T-helper 22 cell (primary cell): ENCODE results near the gene ANO10.

Source experiments
- DNase-seq: peaks from one replicate; pipeline ENCODE4 v3.0.0-alpha.2; 2020; ENCODE audit warnings: low read depth

Gene ANO10

DNA sequence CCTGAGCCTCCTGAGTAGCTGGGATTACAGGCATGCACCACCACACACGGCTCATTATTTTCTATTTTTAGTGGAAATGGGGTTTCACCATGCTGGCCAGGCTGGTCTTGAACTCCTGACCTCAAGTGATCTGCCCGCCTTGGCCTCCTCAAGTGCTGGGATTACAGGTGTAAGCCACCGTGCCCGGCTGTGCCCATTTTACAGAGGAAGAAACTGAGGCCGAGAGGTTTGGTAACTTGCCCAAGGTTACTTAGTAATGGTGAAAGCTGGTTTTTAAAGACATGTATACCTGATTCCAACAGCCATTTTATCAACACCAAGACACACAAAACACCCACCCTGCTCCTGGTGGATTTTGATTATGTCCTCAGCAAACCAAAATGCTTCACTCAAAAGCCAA lies 206.7 kb downstream of the ANO10 start:
- no peak for DNase-seq

GRCh38 chr3:43413676-43414368 lies 208.0 kb downstream of the ANO10 start:
- no peak for DNase-seq

DNA sequence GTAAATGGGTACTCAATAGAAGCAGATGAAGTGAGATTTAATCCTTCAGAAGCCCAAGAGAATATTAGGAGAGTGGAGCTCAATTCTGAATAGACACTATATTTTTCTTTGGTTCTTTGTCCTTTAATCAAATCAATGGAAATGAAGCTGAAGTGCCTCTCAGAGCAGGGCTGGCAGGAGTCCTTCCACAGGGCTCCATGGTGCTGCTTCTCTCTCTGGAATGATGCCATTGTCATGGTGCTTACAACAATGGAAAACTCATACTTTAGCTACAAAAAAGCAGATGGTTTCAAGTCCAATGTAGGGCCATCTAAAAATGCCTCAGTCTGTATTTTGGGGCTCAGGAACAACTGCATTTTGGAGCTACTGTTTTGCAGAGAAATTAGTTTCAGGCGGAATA lies 210.4 kb downstream of the ANO10 start:
- no peak for DNase-seq

GRCh38 chr3:43410592-43410991 lies 211.2 kb downstream of the ANO10 start:
- DNase-seq: no peak

DNA sequence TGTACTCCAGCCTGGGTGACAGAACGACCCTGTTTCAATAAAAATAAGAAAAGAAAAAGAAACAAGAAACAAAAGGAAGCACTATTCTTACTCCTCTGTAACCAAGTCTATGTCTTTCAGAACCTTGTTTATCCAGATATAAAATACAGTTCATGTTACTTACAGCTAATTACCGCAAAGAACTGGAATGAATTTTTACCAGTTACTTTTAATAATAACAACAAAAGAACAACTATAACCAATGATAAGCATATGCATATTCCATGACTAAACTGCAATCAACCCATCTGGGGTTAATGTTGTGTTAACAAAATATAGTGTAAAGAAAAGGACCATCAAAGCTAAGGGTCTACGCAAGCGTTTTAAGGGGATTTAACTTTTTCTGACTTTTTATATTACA lies 212.3 kb downstream of the ANO10 start:
- no peak for DNase-seq

DNA sequence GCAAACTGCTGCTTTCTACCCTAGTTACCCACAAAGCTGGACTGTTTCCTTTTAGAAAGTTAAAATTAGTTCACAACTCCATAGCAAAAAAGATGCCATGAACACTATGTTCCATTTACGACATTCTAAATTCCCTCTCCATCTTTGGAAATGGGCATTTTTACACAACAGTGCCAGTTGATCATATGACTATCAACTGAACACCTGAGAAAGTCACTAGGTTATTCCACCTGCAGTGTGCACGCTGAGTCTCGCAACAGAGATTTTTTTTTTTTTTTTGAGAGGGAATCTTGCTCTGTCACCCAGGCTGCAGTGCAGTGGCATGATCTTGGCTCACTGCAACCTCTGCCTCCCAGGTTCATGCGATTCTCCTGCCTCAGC lies 215.2 kb downstream of the ANO10 start:
- no peak for DNase-seq

DNA sequence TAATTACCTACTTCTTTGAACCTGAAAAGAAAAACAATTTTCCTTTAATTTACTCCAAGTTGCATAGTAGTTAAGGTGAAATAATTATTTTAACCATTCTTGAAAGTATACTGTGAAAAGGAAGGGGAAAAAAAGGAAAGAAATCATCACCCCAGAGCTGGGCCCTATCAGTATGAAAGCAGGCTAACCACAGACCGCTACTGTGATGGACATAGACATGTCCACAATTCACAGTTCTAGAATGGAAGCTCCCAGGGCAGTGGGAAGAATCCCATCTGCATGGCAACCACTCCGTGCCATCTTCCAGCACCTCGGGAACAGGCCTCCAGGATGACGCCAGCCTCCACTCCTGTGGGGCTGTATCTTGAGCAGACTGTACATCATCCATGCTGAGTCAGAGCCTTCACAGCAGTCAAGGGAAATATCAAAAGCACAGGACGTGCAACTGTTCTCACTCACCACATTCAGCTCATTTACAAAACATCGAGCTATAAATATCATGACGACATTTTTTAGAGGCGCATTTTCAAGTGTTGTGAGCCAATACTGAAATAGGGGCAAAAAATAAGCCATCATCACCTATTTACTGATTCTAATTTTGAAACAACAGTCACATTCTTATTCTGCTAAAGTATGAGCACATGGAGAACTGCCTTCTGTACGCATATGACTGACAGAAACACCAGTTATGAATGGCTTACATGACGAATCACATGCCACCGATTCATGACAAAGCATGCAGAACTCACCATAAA lies 215.7 kb downstream of the ANO10 start:
- no peak for DNase-seq

DNA sequence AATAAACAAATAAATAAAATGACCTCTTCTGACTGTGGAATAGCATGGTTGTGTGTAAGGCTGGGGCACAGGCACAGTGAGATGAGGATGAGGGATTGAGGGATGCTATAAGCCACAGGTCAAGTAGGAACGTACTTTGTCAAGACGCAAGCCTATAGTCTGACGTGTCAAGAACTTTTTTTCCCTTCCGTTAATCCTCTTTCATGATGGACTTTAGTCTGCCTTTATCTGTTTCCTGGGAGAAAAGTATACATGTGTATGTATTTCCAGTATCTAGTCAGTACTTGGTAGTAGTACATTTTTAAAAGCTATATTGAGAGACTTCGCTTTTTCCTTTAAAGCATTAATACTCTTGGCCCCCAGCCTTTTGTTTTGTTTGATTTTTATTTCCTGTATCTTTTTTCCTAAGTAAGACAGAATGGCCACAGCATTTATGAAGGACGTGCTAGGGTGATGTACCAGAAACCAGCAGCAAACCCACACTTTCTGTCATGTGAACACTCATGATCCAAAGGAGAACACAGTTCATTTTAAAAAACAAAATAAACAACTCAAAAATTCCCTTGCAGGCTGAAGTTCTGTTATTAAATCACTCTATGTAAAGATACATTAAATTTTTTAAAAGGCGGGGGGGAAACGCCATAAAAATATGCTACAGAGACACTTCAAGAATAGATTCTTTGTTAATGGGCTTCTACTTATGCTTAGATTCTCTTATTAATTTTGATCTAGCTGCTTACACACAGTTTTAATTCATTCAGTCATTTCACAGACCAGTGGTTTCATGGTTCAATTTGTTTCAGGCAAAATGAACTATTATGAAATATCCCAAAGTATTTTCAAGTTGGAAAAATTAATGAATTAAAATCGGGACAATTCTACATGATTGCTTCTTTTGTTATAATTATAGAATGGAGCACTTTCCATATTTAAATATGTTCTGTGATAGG lies 220.8 kb downstream of the ANO10 start:
- no peak for DNase-seq

DNA sequence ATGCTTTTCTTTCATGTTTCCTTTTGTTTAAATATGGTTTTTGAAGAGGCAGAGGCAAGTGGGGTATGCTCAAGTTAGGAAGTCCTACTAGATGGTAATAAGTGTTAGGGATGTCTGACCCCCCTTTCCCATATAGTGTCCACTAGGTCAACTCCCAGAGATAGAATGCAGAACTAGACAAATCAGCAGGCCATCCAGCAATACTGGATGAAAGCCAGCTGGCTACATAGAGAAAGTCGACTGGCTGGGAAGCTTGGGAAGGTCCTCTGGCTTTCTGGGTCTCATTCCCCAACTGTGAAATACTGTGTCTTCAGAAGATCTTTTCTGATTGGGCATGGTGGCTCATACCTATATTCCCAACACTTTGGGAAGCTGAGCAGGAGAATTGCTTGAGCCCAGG lies 221.6 kb downstream of the ANO10 start:
- no peak for DNase-seq

DNA sequence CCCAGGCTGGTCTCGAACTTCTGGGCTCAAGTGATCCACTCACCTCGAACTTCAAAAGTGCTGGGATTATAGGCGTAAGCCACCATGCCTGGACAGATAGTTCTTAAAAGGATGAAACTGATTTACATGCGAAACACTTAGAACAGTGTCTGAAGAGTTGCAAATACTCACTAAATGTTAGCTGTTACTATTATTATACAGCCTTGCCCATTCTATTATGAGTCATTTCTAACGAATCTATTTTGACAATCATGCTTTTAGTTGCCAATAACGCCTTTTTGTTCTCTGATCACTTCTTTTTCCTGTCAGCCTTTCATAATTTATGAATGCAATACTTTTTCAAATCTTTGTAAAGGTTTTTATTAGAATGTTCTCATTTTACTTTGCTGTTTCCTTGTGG lies 222.8 kb downstream of the ANO10 start:
- no peak for DNase-seq

DNA sequence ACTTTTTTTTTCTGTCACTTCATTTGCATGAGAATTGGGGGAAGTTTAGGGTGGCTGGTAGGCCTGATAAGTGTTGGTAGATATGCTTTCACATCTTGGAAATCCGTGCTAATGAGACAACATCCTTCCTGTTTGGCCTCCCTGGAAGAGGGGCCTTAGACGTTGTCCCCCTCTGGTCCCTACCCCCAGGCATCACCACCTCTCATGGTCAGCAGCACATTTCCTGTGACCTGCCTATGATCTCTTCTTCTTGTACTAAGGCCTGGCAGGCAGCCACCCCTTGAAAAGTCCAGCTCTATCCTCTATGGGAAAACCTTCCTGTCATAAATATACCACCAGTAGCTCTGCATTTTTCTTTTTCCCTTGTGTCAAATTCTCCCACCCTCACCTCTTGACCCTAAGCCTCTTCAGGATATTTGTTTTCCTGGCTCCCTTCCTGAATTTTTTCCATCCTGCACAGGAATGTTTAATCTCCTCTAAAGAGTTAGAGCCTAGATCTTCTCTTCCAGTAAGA lies 227.7 kb downstream of the ANO10 start:
- DNase-seq: no peak

GRCh38 chr3:43391621-43392020 lies 230.2 kb downstream of the ANO10 start:
- no peak for DNase-seq

DNA sequence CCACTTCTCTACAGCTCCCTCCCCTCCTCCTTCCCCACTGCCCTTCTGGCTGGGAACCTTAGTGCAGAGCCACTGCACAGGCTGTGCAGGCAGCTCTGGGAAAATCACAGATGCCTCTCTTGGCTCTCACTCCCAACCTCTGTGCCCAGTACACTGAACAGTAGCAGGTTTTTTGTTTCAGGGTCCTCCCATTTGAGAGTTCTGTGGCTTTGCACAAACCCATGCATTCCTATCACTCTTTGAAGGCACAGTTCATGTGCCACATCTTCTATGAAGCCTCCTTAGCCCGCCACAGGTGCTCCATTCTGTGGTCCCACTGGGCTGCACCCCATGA lies 231.6 kb downstream of the ANO10 start:
- DNase-seq: no peak

DNA sequence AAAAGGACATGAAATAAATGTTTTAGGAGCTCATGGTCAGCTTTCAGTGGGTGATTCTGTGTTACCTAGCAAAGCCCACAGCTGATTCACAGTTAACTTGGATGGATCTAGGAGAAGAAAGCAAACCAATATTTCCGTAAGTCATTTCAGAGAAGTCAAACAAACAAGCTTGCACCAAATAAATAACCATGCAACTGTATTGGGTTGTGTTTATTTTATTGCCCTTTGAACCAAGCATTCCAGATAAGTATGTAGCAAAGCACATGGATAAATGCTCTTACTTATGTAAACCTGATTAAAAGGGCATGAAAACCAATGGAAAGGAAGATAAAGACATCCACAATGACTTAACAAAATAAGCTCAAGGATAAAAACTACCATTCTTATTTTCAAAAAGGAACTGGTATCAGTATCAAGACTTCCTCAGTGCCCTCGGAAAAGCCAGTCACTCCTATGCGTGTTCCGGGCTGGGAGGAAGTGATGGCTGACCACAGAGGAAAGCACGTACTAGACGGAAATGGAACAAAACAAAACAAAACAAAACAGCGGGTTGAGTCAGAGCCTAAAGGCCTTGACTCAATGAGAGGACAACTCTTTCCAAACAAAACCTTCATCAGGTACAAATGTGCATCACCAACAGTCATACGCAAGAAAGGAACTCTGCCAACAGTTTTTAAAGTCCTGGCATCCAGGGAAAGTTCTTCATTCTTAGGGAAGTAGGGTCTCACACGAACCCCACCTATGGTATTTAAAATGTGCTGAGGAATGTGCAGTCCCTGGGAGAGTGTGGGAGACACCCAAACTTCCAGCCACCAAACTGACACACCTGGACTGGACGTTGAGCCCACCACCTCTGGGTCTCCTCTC lies 232.2 kb downstream of the ANO10 start:
- peak; percentile 70 for DNase-seq

DNA sequence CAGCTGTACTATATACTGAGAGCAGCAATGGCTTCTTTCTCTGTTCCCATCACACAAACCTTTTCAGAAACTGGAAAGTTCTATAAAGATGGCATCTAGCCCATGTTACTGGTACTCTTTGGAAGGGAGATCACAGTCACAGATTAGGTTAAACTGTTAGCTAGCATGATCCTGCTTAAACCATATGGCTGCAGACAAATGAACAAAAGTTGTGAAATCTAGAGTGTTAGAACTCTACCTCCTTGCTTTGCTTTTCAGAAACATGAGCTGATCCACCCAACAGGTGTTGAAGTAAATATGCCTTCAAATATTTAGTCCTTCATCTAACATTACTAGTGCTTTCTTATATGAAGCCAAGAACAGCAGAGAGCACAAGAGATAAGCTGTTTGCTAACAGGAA lies 232.9 kb downstream of the ANO10 start:
- DNase-seq: no peak

GRCh38 chr3:43388175-43388574 lies 233.6 kb downstream of the ANO10 start:
- no peak for DNase-seq

GRCh38 chr3:43379343-43379742 lies 242.5 kb downstream of the ANO10 start:
- DNase-seq: no peak

DNA sequence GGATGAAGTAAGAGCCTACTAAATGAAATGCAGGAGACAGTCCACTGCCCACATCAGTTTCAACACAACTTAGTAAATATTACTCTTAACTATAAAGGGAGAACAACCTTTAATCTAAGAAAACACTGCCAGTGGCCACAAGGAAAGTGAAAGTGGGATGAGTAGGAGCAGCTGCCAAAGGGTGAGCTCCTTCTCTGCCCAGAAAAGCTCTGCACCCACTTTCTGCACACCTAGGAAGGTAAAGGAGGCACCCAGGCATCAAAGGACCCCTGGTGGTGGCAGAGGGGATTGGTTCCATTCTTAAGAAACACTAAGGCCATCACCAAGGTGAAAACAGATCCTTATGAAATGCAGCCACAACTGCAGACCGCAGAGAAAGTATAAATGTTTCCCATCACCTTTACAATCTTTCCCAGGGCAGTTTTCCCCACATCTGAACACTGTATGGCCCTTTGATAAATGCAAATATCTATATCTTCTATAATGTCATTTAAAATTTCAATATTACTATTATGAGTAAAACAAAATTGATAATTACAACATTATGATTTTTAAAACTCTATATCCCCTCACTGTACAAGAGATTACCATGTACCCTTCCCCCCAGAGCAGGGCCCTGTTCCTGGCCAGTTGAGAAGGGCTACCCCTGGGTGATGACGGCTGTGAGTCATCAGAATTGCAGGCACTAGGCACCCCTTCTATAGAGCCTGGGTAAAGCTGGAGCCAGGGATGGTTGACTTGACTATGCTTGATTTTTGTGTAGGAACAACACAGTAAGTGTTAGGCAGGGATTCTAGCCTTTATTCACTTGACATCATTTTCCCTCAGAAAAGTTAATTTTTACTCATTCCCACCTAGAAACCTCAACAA lies 243.5 kb downstream of the ANO10 start:
- DNase-seq: peak; percentile 21

DNA sequence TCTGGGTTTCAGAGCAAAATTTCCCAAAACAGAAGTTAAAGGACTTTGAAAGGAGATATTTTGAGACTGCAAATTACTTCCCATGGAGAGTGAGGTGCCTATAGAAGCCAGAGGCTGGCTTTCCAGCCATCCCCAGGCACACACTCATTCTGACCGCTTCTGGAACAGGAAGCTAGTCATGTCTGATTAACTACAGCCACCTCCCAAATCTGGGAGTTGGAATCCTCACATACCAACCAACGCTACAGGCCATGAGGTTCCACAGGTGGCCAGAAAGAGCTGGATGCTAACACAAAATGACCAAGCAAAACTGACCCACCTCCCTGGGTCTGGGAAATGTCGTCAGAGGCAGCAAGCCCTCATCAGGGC lies 248.3 kb downstream of the ANO10 start:
- DNase-seq: no peak

- no peak for DNase-seq
These were observed 248.8 kb downstream of the ANO10 start for GRCh38 chr3:43372809-43373559.
